NCI-H446 treated with DMSO at 0.1 percent for 48 hours (cell line): Measurements from ENCODE around the gene TK2.

ENCODE experiments used
- DNase-seq: peaks from one replicate; lab custom pipeline; 2025; lab: John Stamatoyannopoulos, UW

Gene TK2

GRCh38 chr16:66481943-66482390 is 68.0 kb downstream of the TK2 start:
- no peak for DNase-seq

DNA sequence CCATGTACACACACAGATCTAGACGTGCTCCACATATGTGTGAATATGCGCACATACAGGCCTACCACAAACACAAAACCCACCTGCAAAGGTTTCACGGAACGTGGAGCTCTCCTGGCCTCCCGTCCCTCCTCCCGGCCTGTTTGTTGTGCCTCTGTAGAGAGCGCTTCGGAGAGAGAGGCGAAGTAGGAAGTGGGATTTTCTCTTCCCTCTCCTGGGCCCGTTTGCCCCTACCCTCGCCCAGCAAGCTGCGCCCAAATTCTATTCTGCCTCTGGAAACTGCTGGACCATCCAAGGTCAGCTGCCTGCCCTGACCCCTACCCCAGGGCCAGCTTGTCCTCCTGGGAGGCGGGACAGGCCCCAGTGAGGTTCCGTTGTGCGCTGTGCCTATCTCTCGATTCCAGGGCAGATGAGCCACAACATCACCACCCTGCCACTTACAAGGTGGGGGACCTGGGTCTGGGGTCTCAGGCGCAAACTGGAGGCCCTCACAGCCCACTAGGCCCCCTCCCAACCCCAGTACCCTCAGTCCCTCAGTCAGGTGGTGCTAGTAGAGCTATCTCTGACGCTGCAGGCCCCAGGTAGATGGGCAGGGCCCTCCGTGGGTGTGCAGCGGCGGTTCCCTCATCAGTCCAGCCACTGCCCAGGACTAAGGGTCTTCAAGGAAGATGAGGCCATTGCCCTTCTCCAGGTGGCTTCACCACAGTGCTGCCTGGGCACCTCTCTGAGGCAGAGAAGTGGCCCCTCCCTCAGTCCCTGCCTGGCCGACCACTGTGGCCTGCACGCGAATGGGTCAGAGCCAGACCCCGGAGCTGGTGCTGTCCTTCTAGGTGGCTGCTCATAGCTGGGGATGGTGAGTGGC is 68.6 kb downstream of the TK2 start:
- DNase-seq = no peak

- no peak for DNase-seq
Observed at GRCh38 chr16:66480265-66481080, 69.4 kb downstream of the TK2 start.

DNA sequence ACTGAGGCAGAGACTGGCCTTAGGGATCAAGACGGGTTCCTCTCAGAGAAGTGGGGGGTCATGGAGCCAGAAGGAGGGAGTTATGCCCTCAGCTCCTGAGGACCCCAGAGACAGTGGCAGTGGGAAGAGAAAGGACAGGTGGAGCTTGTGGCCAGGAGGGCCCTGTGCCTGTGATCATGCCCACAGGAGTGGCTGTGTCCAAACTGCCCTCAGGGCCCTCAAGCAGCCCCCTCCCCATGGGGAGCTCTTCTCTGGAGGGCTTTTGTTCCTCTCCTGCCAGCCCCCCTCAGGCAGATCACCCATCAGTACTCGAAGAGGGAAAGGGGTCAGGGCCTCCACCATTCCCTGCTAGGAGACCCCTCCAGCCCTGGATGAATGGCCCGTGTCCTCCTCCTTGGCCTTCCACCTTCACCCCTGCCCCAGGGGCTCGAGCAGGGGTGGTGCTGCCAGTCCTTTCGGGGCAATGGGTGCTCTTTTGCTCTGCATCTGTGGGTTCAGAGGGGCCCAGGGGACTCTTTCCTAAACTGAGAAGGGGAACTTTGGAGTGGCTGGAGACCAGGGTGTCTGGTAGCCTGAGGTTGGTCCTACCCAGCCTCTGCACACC is 70.2 kb downstream of the TK2 start:
- no peak for DNase-seq

GRCh38 chr16:66478733-66479511 is 71.0 kb downstream of the TK2 start:
- DNase-seq = no peak

GRCh38 chr16:66477028-66477515 is 72.8 kb downstream of the TK2 start:
- no peak for DNase-seq

DNA sequence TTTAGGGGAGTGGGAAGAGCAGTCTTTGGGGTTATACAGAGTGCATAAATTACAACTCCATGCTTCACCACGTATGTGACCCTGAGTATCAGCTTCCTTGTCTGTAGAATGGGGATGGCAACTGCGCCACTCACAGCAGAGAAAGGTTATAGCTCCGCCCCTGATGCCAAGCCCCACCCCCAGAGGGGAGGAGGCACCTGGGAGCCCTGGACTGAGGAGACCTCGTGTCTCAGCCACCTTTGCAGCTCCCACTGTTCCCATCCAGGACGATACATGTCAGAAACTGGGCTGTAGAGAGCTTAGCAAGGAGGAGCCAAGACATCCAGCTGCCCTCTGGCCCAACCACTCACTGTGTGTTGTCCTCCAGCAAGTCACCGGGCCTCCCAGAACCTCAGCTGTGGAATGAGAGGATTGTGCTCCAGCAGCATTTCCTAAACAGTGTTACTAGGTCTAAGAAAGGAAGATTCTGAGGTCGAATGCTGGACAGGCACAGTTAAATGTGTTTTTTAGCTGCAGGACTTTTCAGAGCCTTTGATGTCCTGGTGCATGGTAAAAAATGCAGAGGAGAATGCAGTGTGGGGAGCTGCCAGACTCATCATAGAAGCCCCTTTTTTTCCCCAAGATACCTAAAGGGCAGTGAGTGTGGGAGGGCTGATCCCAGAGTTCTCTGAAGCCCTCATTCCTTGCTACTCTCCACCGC is 73.4 kb downstream of the TK2 start:
- no peak for DNase-seq

DNA sequence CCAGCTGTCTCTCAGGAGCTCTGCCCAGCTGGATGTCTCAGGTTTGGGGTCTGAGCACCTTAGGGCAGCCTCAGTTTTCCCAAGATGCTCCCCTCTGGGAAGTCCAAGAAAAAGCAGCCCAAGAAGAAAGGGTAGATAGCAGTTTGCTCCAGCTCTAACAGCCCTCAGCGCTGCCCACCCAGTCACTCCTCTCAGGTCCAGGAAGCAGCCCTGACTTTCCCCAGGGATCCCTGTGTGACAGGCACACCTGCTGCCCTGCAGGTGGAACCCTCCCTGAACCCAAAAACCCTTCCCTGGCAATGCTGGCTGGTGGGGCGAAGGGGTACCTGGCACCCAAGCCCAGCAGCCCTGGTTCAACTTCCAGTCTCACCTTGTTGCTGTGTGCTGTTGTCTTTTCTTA is 74.7 kb downstream of the TK2 start:
- DNase-seq = no peak

GRCh38 chr16:66474750-66475199 is 75.1 kb downstream of the TK2 start:
- DNase-seq = no peak

GRCh38 chr16:66473654-66474519 is 76.0 kb downstream of the TK2 start:
- DNase-seq = no peak

DNA sequence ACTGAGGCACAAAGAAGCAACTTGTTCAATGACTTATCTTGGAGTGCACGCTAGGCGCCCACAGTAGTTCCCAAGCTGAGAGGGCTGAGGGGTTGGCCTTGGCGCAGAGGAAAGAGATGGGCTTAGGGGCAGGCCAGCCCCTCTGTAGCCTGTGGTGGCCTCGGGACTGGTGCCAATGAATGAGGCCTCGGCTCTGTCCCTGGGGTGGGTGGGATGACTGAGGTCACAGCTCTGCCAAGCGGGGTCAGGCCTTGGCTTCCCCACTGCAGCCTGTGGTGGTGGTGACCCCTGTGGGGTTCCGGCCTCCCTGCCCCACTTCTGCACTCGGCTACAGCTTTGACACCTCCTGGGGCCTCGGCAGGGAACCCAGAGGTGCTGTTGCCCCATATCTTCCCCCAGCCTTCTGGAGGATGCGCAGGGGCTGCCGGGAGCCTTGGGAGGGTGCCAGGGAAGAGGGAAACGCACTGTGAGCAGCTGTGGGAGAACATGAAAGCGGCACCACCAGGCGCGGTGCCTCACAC is 76.8 kb downstream of the TK2 start:
- DNase-seq = no peak

DNA sequence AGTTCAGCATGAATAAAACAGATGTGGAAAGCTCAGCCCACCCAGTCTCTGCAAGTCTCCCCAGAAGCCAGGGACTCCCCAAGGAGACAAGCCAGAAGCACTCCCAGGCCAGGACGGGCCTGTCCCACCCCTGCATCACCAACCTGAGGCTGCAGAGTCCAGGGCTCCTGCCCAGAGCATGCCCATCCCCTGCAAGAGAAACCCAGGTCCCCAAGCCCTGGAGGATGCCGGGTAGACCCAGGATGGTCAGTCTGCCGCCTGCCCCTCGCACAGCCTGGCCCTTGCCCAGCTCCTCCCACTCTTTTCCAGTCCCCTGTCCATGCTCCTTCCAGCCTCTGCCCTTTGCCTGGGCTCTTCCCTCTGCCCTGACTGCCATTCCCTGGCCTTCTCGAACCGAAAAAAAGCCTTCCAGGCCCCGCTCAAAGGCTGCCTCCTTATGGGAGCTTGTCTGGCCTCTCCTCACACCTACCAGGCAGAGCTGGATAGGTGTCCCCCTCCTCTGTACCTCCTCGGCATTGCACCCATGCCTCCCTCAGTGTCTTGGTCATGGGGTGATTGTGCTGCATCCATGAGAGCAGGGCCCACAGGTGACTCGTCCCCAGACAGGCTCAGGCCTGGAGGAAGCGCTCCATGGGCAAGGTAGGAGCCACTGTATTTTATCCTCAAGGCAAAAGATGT is 78.1 kb downstream of the TK2 start:
- DNase-seq = no peak

DNA sequence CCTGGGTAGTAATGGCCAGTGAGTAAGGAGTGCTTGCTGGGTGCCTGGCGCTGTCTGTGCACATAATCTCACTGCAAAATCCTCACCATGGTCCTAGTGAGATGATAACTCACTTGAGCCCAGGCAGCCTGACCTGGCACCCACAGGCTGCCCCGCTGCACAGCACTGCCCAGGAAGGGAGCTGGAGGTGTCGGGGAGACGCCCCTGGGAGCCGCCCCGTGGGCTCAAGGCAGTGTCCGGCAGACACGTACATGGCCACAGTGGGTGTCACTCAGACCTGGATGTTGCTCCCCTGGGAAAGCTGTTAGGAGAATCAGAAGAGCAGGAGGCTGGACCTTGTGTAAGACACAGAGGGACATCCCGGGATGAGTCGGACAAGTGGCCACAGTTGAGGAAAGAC is 78.7 kb downstream of the TK2 start:
- DNase-seq = no peak

DNA sequence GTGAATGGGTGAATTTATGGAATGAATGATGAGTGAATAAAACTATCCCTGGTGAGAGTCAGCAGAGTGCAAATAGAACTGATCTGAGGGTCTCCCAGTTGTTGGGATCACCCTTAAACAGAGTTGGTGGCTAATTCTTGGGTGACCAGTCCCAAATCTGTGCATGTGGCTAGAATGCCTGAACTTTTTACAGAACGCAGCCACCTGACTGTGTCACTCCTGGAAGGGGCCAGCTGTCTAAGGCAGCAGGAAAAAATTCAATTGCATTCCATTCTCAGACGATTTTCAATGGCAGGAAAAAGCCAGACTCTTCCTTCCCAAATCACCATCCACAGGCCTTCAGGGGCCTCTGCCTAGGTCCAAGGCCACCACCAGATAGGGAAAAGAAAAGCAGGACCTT is 79.4 kb downstream of the TK2 start:
- no peak for DNase-seq

DNA sequence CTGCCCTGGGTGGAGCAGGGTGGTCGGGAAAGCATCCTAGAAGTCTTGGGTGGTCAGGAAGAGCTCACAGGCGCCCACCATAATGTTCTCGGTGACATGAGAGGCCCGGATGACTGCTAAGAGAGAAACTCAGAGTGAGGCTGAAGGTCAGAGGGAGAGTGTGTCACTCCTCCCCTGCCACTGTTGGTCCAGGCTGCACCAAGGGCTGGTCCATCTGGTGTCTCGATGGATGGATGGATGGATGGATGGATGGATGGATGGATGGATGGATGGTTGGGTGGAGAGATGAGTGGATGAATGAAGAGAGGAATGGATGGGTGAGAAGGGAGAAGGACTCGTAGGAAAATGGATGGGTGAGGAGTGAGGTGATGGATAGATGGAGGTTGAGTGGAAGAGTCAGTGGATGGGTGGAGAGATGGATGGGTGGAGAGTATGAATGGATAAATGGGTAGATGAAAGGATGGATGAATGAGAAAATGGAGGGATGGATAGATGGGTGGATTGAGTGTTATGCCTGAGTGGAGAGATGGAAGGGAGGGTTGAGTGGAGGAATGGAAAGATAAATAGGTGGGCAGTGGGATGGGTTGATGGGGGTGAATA is 79.9 kb downstream of the TK2 start:
- no peak for DNase-seq

- no peak for DNase-seq
Observed at GRCh38 chr16:66469291-66469946, 80.5 kb downstream of the TK2 start.

GRCh38 chr16:66468321-66468965 is 81.5 kb downstream of the TK2 start:
- DNase-seq = no peak

DNA sequence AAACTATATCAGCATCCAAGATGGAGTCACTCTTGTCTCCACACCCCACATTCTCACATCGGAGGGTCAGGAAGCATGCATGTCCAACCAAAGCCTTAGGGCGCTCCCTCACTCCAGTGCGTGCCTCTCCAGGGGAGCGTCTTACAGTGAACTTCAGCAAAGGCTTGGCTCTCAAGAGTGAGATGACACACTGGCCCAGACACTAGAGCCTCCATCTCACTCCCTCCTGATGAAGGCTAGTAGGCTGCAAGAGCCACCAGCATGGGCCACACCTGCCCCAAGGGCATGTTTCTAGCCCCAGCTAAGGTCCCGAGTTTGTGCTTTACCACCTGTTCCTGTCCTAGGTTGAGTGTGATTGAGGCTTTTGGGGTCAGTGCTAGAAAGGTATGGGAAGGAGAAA is 82.3 kb downstream of the TK2 start:
- no peak for DNase-seq
